NK-92 treated with Interleukin-12 subunit alpha and Interleukin-12 subunit beta, amount 100 ng/mL, for 24 hours (cell line): ENCODE measurements around the gene PPP3CB.
A peak's percentile ranks its signal among the peaks of the same experiment; 100 is the strongest.
"Not testable (repeated sequence)": the region's sequence is repeated elsewhere in the genome, so short reads cannot be mapped to it uniquely, and the experiment has no call there.

Source experiments
- DNase-seq: peaks from one replicate; lab custom pipeline; 2025; lab: John Stamatoyannopoulos, UW

PPP3CB gene

GRCh38 chr10:73414230-73414945 lies 81.4 kb downstream of the PPP3CB start:
- DNase-seq = no peak

- peak; percentile 84 for DNase-seq
These were observed 82.1 kb downstream of the PPP3CB start, which contains the start of gene ANXA7 for GRCh38 chr10:73413528-73414229. Gene ANXA7, minus strand, starts transcription at chr10:73414058. Its CDS starts 13,202 bp downstream, at chr10:73400856.

- no peak for DNase-seq
These were observed 82.7 kb downstream of the PPP3CB start for GRCh38 chr10:73413108-73413527.

- DNase-seq = no peak
These were observed 84.9 kb downstream of the PPP3CB start for GRCh38 chr10:73410897-73411296.

GRCh38 chr10:73408978-73409521 lies 86.8 kb downstream of the PPP3CB start:
- DNase-seq = no peak

GRCh38 chr10:73408061-73408460 lies 87.8 kb downstream of the PPP3CB start:
- no peak for DNase-seq

- no peak for DNase-seq
These were observed 88.3 kb downstream of the PPP3CB start for GRCh38 chr10:73407495-73407894.

GRCh38 chr10:73406846-73407245 lies 89.0 kb downstream of the PPP3CB start:
- no peak for DNase-seq

- no peak for DNase-seq
These were observed 90.3 kb downstream of the PPP3CB start for GRCh38 chr10:73405556-73405955.

- DNase-seq = no peak
These were observed 91.1 kb downstream of the PPP3CB start for GRCh38 chr10:73404690-73405089.

GRCh38 chr10:73401636-73402035 lies 94.2 kb downstream of the PPP3CB start:
- DNase-seq = no peak

GRCh38 chr10:73399063-73399462 lies 96.8 kb downstream of the PPP3CB start:
- no peak for DNase-seq

- no peak for DNase-seq
These were observed 97.8 kb downstream of the PPP3CB start for GRCh38 chr10:73398024-73398423.

GRCh38 chr10:73394325-73394724 lies 101.5 kb downstream of the PPP3CB start:
- DNase-seq = not testable (repeated sequence)

- no peak for DNase-seq
These were observed 107.6 kb downstream of the PPP3CB start for GRCh38 chr10:73388228-73388627.

- no peak for DNase-seq
These were observed 109.2 kb downstream of the PPP3CB start for GRCh38 chr10:73386583-73386982.
